GM18498 (cell line): ENCODE results near the gene TAS2R31.

Experiments
- ATAC-seq: cut with Tn5 transposase; IDR thresholded peaks from one replicate; pipeline ENCODE4 v1.9.1; 2021; ENCODE audit warnings: mild to moderate bottlenecking, moderate library complexity; ENCODE audit not compliant: unreplicated experiment

The TAS2R31 gene

DNA sequence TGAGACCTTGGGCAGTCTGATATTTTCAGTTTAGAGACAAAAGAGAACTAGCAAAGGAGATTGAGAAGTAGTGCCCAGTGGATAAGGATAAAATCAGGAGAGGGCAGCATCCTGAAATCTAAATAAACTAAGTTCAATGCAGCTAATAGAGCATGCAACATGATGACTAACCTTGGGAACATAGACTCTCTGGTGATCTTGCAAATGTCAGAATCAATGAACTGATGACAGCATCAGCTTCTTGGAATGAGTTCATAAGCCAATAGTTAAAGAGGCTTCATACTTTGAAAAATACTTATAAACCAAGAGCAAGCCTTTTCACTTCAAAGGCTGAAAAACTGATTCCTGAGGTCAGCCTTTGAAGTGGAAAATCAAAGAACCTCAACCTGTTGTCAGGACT is 17.0 kb downstream of the TAS2R31 start:
- no peak for ATAC-seq

DNA sequence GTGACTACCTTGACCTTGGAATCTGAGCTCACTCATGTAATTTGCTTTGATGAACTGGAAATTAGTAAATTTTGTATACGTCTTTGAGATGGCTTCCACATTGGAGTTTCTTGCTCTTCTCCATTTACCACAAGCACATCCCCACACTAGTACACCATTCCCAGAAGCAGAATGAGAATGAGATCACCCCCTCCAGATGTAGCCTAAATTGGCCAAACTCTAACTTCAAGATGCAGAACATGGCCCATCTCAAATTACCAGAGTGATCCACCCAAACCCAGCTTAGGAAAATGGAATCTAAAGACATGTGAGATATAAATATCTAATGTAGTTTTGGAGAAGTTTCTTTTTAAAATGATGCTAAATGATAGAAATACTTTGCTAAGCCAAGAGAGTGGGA is 23.6 kb downstream of the TAS2R31 start:
- no peak for ATAC-seq

DNA sequence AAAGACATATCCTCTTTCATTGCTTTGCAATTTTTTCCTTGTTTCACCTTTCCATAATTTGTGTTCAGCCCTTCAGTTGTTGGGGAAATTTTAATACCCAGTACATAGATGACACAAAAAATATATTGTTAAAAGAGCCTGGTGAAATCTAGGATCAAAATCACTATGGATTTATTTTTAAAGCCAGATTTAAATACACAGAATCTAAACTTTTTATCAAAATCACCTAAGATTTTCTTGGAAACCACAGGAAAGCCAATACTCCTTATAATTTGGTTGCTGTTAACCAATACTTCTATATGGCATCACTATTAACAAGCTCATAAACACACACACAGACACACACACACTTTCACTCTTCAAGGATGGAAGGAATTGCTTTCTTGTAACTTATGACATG is 33.0 kb downstream of the TAS2R31 start, which contains the start of gene TAS2R20:
TSS of gene TAS2R20 (minus strand) at position 101 of the 400 bp plus-strand sequence. CDS start 429 bp downstream, outside the sequence.
- no peak for ATAC-seq

DNA sequence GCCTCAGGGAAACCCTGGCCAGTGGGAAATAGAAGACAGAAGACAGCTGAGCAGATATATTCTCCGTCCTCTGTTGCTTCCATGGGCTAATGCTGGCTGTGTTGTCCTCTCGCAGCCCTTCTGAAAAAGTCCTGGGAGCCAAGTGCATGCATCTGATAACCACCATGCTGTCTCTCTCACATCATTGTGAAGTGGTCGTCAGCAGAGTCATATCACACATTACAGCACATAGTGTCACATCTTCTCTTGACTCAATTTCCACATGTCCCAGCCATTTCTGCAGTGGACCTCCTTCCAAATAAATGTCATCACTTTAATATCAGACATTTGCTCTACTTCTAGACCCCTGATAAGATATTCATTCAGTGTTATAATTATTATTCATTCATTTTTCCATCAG is 36.9 kb downstream of the TAS2R31 start:
- ATAC-seq = no peak

DNA sequence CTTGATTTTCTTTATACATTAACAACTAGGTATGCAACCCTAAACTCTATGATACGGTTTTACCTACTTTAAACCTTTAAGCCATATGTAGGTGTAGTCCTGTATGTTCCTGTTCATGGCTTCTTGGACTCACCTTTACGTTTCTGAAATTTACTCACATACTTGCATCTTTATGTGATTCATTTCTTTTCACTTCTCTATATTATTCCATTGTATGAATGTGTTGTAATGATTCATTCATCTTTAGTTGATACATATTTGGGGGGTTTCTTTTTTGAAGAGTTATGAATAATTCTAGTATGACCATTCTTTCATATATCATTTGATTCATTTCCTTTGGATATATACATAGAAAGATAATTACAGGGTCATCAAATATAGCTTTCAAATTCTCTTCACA is 42.1 kb downstream of the TAS2R31 start:
- no peak for ATAC-seq

DNA sequence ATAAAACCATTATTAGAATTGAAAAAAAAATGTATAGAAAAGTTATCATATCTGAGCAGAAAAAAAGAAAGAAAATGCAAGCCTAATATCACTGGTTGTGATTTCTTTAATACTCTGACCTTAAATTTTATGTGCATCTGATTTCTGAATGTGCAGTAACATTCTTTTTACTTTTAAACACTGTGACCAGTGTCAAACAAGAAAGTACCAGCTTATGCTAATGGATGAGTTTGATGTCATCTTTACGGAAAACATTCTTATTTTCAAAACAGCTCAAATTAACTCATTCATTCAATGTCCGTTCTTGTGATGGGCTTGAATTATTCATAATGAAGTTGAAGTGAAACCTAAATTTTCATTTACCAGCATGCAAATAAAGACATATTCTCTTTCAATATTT is 44.4 kb downstream of the TAS2R31 start, which contains the start of gene TAS2R50:
TSS of gene TAS2R50 (minus strand) at position 101 of the 400 bp plus-strand sequence. CDS start at position 49, 52 bp downstream.
- ATAC-seq = no peak

DNA sequence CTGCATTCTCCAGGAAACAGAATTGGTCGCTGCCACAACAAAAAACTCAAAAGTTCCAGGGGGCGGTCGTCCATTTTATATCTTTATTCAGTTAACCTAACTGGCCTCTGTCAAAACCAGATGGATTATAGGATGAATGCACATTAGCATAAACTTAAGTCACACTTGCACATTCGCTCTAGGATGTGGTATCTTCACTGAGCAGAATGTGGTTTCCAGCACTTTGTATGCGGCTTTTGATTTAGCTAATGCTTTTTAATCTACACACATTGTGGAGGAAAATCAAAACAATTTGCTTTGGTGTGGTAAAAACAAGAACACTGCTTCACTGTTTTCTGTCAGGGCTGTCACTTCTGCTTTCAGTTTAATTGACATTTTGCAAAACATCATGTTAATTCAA is 49.0 kb downstream of the TAS2R31 start:
- no peak for ATAC-seq
